Tibial artery (tissue), 4 donors: ENCODE data around the gene FNDC3A.

Experiments used
- DNase-seq, 2 donors: peaks; one replicate each; pipeline ENCODE4 v3.0.0-alpha.2; 2019
- H3K27ac ChIP-seq, 2 donors: fragments of 200-600 bp; sonication (generic) in 1 of 2; 1 replicate in 1 of 2; 2 replicates in 1 of 2; pipeline ENCODE4 v1.5.1; 2018 to 2019; ENCODE audit warnings: mild to moderate bottlenecking in 1 of 2
- H3K27me3 ChIP-seq, 2 donors: fragments of 200-600 bp; sonication (generic) in 1 of 2; one replicate each; pipeline versions ENCODE4 v1.5.1 to v1.6.0; 2016 to 2019
- H3K36me3 ChIP-seq, 3 donors: fragments of 200-600 bp; sonication (generic) in 2 of 3; one replicate each; pipeline ENCODE4 v1.5.1; 2016 to 2019; ENCODE audit warnings: mild to moderate bottlenecking in 2 of 3
- H3K4me1 ChIP-seq, 4 donors: fragments of 200-600 bp; sonication (generic) in 2 of 4; 1 replicate in 3 of 4; 2 replicates in 1 of 4; pipeline ENCODE4 v1.5.1; 2016 to 2019
- H3K4me3 ChIP-seq, 2 donors: fragments of 200-600 bp; sonication (generic) in 1 of 2; 1 replicate in 1 of 2; 2 replicates in 1 of 2; pipeline ENCODE4 v1.5.1; 2018 to 2019; ENCODE audit warnings: mild to moderate bottlenecking in 2 of 2
- H3K9me3 ChIP-seq, 3 donors: fragments of 200-600 bp; sonication (generic) in 1 of 3; one replicate each; pipeline ENCODE4 v1.5.1; 2016 to 2019
- intact Hi-C: fragments of 100-400 bp; cut with DNase I; formaldehyde crosslinking; loops from one replicate; pipeline ENCODE4 v1.15.0; 2023; ENCODE audit warnings: low total_unique reads
- TF ChIP-seq, protein P1 (sequence below), 2 experiments: fragments of 200-600 bp in 1 of 2; fragments of 450-650 bp in 1 of 2; IDR thresholded peaks; one replicate each; pipeline ENCODE4 v1.5.1; 2017 to 2019; ENCODE audit warnings: antibody characterized with exemption in 2 of 2, mild to moderate bottlenecking in 1 of 2, moderate library complexity in 1 of 2

FNDC3A gene

GRCh38 chr13:49246850-49247642 lies 271.3 kb downstream of the FNDC3A start:
- Histone ChIP-seq H3K4me3 (peak overlapping the region; percentile 84 to 91), H3K27ac (peak overlapping the region; percentile 91 to 93), H3K4me1 (peaks cover 0 to 17% (median 12%) of the 10 kb centered on the region in 4 donors), H3K27me3 (no peaks in the 10 kb centered on the region), H3K9me3 (no peaks in the 10 kb centered on the region), H3K36me3 (peaks cover 0 to 4% (median 0%) of the 10 kb centered on the region in 3 donors)
- TF ChIP-seq, protein P1, sequence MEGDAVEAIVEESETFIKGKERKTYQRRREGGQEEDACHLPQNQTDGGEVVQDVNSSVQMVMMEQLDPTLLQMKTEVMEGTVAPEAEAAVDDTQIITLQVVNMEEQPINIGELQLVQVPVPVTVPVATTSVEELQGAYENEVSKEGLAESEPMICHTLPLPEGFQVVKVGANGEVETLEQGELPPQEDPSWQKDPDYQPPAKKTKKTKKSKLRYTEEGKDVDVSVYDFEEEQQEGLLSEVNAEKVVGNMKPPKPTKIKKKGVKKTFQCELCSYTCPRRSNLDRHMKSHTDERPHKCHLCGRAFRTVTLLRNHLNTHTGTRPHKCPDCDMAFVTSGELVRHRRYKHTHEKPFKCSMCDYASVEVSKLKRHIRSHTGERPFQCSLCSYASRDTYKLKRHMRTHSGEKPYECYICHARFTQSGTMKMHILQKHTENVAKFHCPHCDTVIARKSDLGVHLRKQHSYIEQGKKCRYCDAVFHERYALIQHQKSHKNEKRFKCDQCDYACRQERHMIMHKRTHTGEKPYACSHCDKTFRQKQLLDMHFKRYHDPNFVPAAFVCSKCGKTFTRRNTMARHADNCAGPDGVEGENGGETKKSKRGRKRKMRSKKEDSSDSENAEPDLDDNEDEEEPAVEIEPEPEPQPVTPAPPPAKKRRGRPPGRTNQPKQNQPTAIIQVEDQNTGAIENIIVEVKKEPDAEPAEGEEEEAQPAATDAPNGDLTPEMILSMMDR (IDR thresholded peaks at IDR 0.05) = no peak
- DNase-seq = no peak
- intact Hi-C loops = loop anchor here (10.0 kb wide), 1 partner anchor 272 kb away; the partner anchor contains the start of gene FNDC3A

DNA sequence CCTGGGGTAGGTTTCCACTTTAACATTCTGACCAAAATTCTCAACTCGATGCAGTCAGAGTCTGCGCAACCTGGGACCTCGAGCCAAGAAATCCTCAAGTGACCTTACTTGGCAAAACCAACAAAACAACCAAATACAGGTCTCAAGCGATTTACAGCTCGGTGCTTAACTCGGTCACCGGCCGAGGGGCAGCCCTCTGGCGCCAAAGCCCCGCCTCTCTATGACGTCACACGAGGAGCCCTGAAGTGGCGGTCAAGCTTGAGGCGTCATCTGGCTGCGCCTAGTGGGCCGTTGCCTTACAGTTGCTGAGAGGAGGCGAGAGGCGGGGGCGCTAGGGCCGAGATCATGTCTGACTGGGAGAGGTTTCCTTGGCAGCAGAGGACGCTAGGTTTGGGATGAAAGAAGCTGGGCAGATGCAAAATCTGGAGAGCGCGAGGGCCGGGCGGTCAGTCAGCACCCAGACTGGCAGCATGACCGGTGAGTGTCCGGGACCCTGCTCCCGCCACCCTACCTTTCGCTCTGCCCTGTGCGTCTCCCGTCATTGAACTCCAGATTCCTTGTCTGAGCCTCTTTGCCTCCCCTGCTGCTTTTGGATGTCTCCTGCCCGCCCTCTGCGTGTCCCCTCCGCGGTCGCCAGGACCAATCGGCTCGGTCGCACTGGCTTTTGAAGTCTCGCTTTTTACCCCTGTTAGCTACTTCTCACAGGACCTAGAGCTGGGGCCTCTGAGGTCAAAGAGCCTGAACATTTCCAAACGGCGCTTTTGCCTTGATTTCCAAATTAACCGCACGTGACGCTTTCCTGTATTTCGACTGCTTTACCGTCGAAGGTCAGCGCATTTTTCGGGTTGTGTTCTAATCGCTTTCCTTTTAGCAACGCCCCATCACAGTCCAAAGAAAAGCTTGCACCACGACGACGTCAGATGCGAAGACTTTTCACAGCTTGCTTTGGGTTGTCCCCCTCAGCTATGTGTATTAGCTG lies 272.2 kb downstream of the FNDC3A start, which contains the start of gene CDADC1:
Gene CDADC1 (plus strand): TSS at position 283 of the 979 bp plus-strand sequence. CDS start 113 bp downstream, at position 396.
- Histone ChIP-seq H3K9me3 (no peaks in the 10 kb centered on the region), H3K27me3 (no peaks in the 10 kb centered on the region), H3K4me3 (peak within 1 kb of the TSS; percentile 84 to 91), H3K36me3 (peaks cover 0 to 4% (median 0%) of the 10 kb centered on the region in 3 donors), H3K4me1 (peaks cover 0 to 20% (median 13%) of the 10 kb centered on the region in 4 donors), H3K27ac (peak within 1 kb of the TSS; percentile 91 to 93)
- DNase-seq = peak; percentile 97 to 98
- intact Hi-C loops = loop anchor here (10.0 kb wide), 1 partner anchor 273 kb away; the partner anchor contains the start of gene FNDC3A
- TF ChIP-seq, protein P1 (IDR thresholded peaks at IDR 0.05) = no peak

DNA sequence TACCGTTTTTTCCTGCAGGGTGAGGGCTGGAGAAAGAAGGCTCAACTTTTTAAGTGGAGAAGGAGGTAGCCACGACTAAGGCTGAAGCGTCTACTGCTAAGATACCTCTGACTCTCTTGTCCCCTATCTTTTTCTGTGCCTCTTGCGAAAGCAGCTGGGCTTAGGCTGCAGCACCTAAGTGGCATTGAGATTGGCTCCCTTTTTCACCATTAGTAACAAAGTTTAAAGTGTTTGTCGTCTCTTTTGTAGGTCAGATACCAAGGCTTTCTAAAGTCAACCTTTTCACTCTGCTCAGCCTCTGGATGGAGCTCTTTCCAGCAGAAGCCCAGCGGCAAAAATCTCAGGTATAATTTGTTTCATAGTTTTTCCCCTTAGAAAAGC lies 272.9 kb downstream of the FNDC3A start:
- intact Hi-C loops = loop anchor here (10.0 kb wide), 1 partner anchor 274 kb away; the partner anchor contains the start of gene FNDC3A

DNA sequence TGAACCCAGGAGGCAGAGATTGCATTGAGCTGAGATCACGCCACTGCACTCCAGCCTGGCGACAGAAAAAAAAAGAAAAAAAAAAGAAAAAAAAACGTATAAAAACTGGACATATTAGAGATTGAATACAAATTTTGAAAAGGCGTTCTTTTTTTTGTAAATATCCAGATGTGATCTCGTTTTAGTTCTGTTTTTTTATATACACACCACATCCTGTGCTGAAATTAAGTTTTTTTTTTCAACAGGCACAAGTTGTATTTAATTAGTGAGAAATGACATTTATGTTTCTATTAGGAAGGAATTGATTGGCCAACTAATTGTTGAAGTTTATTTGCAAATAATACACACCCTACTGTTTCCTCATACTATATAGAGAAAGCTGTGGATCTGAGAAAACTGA lies 275.6 kb downstream of the FNDC3A start:
- TF ChIP-seq, protein P1 (IDR thresholded peaks at IDR 0.05) = no peak
- DNase-seq = no peak
- H3K4me3 ChIP-seq = no peak overlapping the region
- peaks cover 0 to 20% (median 13%) of the 10 kb centered on the region in 4 donors for H3K4me1 ChIP-seq
- no peaks in the 10 kb centered on the region for H3K9me3 ChIP-seq
- no peaks in the 10 kb centered on the region for H3K27me3 ChIP-seq
- H3K36me3 ChIP-seq = peaks cover 16 to 20% (median 20%) of the 10 kb centered on the region in 3 donors
- intact Hi-C loops = no loop called here
- no peak overlapping the region for H3K27ac ChIP-seq

More for the DNA sequence above, 272.9 kb downstream of the FNDC3A start:
- Histone ChIP-seq H3K36me3 (peaks cover 0 to 4% (median 0%) of the 10 kb centered on the region in 3 donors), H3K27ac (peak overlapping the region; percentile 91 to 93), H3K27me3 (no peaks in the 10 kb centered on the region), H3K9me3 (no peaks in the 10 kb centered on the region), H3K4me1 (peaks cover 0 to 20% (median 13%) of the 10 kb centered on the region in 4 donors), H3K4me3 (peak overlapping the region; percentile 84 to 91)
- TF ChIP-seq, protein P1 (IDR thresholded peaks at IDR 0.05) = no peak
- DNase-seq = no peak

- Histone ChIP-seq H3K27ac (no peak overlapping the region), H3K4me3 (no peak overlapping the region), H3K9me3 (no peaks in the 10 kb centered on the region), H3K36me3 (peaks cover 23 to 33% (median 27%) of the 10 kb centered on the region in 3 donors), H3K27me3 (no peaks in the 10 kb centered on the region), H3K4me1 (peaks cover 0 to 16% (median 11%) of the 10 kb centered on the region in 4 donors)
- TF ChIP-seq, protein P1 (IDR thresholded peaks at IDR 0.05) = no peak
- intact Hi-C loops = no loop called here
- DNase-seq = no peak
These were observed 277.6 kb downstream of the FNDC3A start for GRCh38 chr13:49253310-49253709.
